ENCODE data around the gene COL4A5.
"Not testable (repeated sequence)": the region's sequence is repeated elsewhere in the genome, so short reads cannot be mapped to it uniquely, and the experiment has no call there.

The COL4A5 gene

GRCh38 chrX:108453841-108454240, 14.2 kb downstream of the COL4A5 start:
- no peak for DNase-seq (ENCODE audit: low read depth, low spot score)

GRCh38 chrX:108456971-108457477, 17.4 kb downstream of the COL4A5 start:
- DNase-seq (ENCODE audit: low read depth, low spot score) = no peak

- DNase-seq (ENCODE audit: low read depth, low spot score) = no peak
Measured at GRCh38 chrX:108464604-108465003, 25.0 kb downstream of the COL4A5 start.

DNA sequence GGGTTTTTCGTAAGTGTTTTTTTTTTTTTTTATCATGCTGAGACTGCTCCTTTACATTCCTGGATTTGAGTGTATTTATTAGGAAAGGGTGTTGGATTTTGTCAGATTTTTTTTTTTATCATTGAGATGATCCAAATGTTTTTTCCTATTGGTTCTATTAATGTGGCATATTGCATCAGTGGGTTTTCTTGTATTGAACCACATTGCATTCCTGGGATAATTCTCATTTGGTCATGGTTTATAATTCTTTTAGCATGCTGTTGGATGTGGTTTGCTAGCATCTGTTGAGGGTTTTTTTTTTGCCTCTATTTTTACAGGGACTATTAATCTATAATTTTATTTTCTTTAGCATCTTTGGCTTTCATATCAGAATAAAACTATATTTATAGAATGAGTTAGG, 28.8 kb downstream of the COL4A5 start:
- DNase-seq (ENCODE audit: low read depth, low spot score) = no peak

- DNase-seq (ENCODE audit: low read depth, low spot score) = no peak
Measured at GRCh38 chrX:108473979-108474378, 34.3 kb downstream of the COL4A5 start.

- DNase-seq (ENCODE audit: low read depth, low spot score) = not testable (repeated sequence)
Measured at GRCh38 chrX:108481528-108481927, 41.9 kb downstream of the COL4A5 start.

DNA sequence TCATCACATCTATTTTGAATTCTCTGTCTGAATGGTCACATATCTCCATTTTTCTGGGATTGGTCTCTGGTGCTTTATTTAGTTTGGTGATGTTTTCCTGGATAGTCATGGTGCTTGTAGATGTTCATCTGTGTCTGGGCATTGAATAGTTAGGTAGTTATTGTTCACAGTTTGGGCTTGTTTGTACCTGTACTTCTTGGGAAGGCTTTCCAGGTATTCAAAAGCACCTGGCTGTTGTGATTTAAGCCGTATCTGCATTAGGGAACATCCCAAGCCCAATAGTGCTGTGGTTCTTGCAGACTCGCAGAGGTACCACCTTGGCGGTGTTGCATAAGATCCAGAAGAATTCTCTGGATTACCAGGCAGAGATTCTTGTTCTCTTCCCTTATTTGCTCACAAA, 44.6 kb downstream of the COL4A5 start:
- DNase-seq (ENCODE audit: low read depth, low spot score) = no peak

GRCh38 chrX:108485960-108486359, 46.3 kb downstream of the COL4A5 start:
- no peak for DNase-seq (ENCODE audit: low read depth, low spot score)

- no peak for DNase-seq (ENCODE audit: low read depth, low spot score)
Measured at GRCh38 chrX:108494406-108495090, 54.9 kb downstream of the COL4A5 start.

DNA sequence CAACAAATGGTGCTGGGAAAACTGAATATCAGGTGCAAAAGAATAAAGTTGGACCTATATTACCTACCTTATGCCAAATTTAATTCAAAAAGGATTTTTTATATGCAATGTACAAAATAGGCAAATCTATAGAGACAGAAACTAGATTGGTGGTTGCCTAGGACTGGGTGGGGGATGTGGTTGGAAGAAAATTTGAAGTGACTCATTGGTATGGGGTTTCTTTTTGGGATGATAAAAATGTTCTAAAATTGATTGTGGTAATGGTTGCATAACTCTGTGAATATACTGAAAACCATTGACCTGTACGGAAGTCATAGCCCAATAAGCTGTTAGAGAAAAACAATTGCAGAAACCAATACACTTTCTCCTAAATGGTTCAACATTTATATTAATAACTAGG, 72.1 kb downstream of the COL4A5 start:
- DNase-seq (ENCODE audit: low read depth, low spot score) = no peak

DNA sequence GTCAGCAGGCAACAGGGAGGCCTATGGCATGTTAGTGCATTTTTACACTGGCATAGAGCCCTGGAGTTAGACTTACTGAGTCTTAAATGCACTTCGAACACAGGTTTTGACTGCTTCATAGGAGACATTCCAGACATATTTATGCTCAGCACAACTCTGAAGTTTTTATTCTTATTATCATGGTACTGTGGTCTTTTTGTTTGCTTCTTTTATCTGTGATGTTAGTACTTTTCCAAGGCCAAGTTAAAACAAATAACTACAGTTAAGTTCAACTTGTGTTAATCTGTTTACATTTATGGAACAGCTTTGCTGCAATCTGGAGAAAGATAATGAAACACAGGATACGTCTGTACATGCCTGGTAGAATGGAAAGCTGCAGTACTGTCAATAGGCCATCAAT, 76.5 kb downstream of the COL4A5 start:
- DNase-seq (ENCODE audit: low read depth, low spot score) = no peak

DNA sequence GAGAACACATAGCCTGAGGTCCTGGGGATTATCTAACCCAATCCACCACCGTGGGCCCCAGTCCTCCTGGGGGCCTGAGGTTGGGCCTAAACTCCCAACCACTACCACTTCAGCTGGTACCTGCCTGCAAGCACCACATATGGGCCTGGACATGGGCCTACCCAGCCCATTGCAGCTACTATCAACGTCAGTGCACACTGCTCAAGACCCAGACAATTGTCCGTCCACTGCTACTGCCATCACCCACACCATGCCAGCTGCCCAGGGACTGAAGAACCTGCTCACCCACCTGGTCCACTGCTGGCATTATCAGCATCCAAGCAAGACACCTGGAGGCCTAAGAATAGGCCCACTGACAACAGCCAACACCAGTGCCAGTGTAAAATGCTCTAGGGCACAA, 88.1 kb downstream of the COL4A5 start:
- DNase-seq (ENCODE audit: low read depth, low spot score) = no peak

DNA sequence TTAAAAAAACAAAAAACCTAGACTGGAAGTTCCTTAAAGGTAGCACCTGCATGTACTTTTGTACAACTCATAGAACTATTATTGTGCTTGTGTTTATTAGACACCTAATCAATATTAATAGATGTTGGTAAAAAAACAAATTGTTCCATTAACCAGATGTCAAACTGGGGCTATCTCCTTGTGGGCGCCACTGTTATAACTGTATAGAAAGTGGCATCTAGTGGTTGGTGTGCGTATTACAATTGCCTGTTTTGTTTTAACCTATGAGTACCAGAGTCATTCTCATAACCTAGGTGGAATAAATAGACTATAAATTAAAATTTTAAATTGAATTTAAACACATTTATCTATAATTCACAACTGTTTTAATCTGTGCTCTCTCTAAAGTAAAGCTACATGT, 97.4 kb downstream of the COL4A5 start:
- DNase-seq (ENCODE audit: low read depth, low spot score) = no peak

- no peak for DNase-seq (ENCODE audit: low read depth, low spot score)
Measured at GRCh38 chrX:108541286-108541685, 101.6 kb downstream of the COL4A5 start.

GRCh38 chrX:108557580-108557979, 117.9 kb downstream of the COL4A5 start:
- no peak for DNase-seq (ENCODE audit: low read depth, low spot score)

- no peak for DNase-seq (ENCODE audit: low read depth, low spot score)
Measured at GRCh38 chrX:108558217-108558616, 118.6 kb downstream of the COL4A5 start.

GRCh38 chrX:108573136-108573535, 133.5 kb downstream of the COL4A5 start:
- no peak for DNase-seq (ENCODE audit: low read depth, low spot score)

DNA sequence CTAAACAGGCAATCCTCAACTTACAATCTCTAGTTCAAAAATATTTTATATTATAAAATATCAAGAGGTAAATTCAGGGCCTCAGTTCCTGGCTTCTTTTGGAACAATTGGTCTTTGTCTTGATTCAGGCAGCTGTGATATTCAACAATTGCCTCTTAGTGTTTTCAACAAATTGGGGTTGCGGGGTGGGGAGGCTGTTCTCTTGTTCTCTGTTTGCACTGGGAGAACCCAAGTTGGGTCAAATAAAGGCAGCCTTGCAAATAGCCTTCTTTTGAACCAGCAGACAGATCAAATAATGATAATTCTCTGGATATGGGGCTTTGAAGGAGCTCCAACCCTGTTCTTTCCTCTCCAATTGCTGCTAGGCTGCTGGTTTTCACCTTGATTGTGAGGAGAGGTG, 142.5 kb downstream of the COL4A5 start:
- no peak for DNase-seq (ENCODE audit: low read depth, low spot score)

DNA sequence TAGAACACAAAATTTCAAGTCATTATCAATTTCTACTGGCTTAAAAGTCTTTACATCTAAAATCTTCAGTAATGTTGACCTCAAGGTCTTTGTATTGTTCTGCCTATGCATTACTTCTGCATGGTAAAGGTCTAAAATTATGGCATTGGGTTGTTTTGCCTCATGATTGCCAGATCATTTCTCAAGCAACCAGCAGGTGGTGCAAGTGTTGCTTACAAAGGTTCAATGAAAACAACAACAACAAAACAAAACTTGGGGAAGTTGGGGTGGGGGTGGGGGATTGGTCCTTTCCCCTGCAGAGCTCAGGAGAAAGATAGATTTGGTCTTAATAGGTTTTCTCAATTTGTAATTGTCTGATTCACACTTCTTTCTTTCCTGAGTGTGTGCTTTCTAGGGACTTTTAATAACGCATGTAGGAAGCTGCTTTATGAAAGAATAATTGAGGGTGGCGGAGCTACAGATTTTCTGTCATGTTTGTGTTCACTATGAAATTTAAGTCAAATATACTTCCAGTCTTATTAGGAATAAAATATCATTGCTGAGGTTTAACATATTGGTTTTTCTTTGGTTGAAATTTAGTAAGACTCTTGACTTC, 145.1 kb downstream of the COL4A5 start:
- no peak for DNase-seq (ENCODE audit: low read depth, low spot score)

GRCh38 chrX:108590496-108590895, 150.9 kb downstream of the COL4A5 start:
- no peak for DNase-seq (ENCODE audit: low read depth, low spot score)

GRCh38 chrX:108601276-108601675, 161.6 kb downstream of the COL4A5 start:
- no peak for DNase-seq (ENCODE audit: low read depth, low spot score)

DNA sequence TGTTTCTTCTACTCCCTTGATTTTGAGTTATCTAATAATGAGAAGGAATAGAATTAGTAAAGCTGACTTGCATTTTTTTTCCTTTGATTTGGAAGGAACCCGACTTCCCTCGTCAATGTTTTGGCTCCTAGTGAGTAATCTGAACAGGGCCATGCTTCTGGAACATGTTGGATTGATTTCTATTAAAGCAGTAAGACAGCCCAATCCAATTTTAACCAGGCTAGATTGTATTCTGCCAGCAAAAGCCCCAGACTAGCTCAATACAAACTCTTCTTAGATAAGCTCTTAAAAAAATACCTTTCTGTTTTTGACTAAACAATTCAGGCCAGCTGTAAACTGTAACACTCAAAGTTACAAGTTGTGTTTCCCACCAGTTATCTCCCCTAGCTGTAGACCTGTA, 170.5 kb downstream of the COL4A5 start:
- DNase-seq (ENCODE audit: low read depth, low spot score) = no peak

DNA sequence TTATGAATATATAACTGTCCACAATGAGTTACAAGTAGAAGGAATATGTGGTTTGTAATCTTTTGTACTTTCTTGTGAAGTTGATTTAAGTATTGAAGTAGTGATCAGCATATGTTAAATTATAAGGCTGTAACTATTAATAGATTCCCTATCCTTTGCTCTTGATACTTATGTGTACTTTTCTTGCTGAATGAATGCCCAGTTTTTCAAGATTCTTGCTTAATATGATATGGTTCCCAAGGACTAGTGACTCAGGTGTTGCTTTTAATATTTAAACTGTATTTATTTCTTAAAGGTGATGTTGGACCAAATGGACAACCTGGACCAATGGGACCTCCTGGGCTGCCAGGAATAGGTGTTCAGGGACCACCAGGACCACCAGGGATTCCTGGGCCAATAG, 175.0 kb downstream of the COL4A5 start:
- DNase-seq (ENCODE audit: low read depth, low spot score) = no peak

DNA sequence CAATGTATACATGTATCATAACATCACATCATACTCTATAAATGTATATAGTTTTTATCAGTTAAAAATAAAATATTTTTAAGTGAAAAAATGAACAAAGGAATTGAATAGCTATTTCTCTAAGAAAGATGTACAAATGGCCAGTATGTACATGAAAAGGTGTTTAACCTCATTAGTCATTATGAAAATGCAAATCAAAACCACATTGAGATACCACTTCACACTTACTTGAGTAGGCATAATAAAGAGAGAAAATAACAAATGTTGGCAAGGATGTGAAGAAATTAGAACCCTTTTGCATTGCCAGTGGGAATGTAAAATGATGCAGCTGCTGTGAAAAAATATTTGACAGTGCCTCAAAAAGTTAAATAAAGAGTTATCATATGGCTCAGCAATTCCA, 201.2 kb downstream of the COL4A5 start:
- no peak for DNase-seq (ENCODE audit: low read depth, low spot score)
